Measurements from ENCODE around the gene TMEM233. TPM values are rescaled to one million over a fixed set of nuclear protein-coding genes. Genes with fewer than 3 reads are reported as not detected.

Gene TMEM233
- total RNA-seq, 4 donors from 2014 or later: 0.38 TPM; not detected in 3

GRCh38 chr12:119683413-119683812 lies 89.8 kb downstream of the TMEM233 start:
- Histone ChIP-seq H3K4me1 (peaks cover 10 to 78% (median 16%) of the 10 kb centered on the region in 4 donors), H3K27me3 (no peaks in the 10 kb centered on the region), H3K36me3 (peaks cover 0 to 26% (median 7%) of the 10 kb centered on the region in 3 donors), H3K27ac (peak overlapping the region; percentile 61 to 82 (median 76)), H3K9me3 (no peaks in the 10 kb centered on the region), H3K4me3 (no peak overlapping the region)
- TF ChIP-seq POLR2A (IDR thresholded peaks at IDR 0.05): no peak
- TF ChIP-seq CTCF (IDR thresholded peaks at IDR 0.05): no peak
- DNase-seq: no peak

- DNase-seq: no peak
- peak overlapping the region in 3 of 4 donors; percentile 74 to 82 (median 78) for H3K27ac ChIP-seq
- no peak overlapping the region for H3K4me3 ChIP-seq
- TF ChIP-seq POLR2A (IDR thresholded peaks at IDR 0.05) (no peak), CTCF (IDR thresholded peaks at IDR 0.05) (no peak)
- H3K27me3 ChIP-seq: no peaks in the 10 kb centered on the region
- no peaks in the 10 kb centered on the region for H3K9me3 ChIP-seq
- H3K36me3 ChIP-seq: peaks cover 0 to 22% (median 4%) of the 10 kb centered on the region in 3 donors
- peaks cover 10 to 77% (median 16%) of the 10 kb centered on the region in 4 donors for H3K4me1 ChIP-seq
These were observed 90.2 kb downstream of the TMEM233 start for GRCh38 chr12:119683816-119684215.

GRCh38 chr12:119684711-119685369 lies 91.3 kb downstream of the TMEM233 start:
- Histone ChIP-seq H3K9me3 (no peaks in the 10 kb centered on the region), H3K27ac (peak overlapping the region in 3 of 4 donors; percentile 41 to 82 (median 78)), H3K4me1 (peaks cover 10 to 67% (median 14%) of the 10 kb centered on the region in 4 donors), H3K27me3 (no peaks in the 10 kb centered on the region), H3K4me3 (peak overlapping the region in 1 of 4 donors; percentile 6), H3K36me3 (peaks cover 0 to 12% (median 0%) of the 10 kb centered on the region in 3 donors)
- no peak for DNase-seq
- TF ChIP-seq CTCF (IDR thresholded peaks at IDR 0.05) (no peak), POLR2A (IDR thresholded peaks at IDR 0.05) (no peak)

- peaks cover 10 to 61% (median 12%) of the 10 kb centered on the region in 4 donors for H3K4me1 ChIP-seq
- TF ChIP-seq CTCF (IDR thresholded peaks at IDR 0.05): no peak
- TF ChIP-seq POLR2A (IDR thresholded peaks at IDR 0.05): no peak
- peaks cover 0 to 6% (median 0%) of the 10 kb centered on the region in 3 donors for H3K36me3 ChIP-seq
- DNase-seq: no peak
- no peaks in the 10 kb centered on the region for H3K27me3 ChIP-seq
- no peak overlapping the region for H3K4me3 ChIP-seq
- peak overlapping the region in 2 of 4 donors; percentile 78 to 82 for H3K27ac ChIP-seq
- H3K9me3 ChIP-seq: no peaks in the 10 kb centered on the region
These were observed 91.8 kb downstream of the TMEM233 start for GRCh38 chr12:119685375-119685774.

GRCh38 chr12:119686355-119686754 lies 92.8 kb downstream of the TMEM233 start:
- Histone ChIP-seq H3K36me3 (no peaks in the 10 kb centered on the region), H3K4me3 (no peak overlapping the region), H3K4me1 (peaks cover 8 to 55% (median 12%) of the 10 kb centered on the region in 4 donors), H3K9me3 (no peaks in the 10 kb centered on the region), H3K27ac (peak overlapping the region in 3 of 4 donors; percentile 12 to 82 (median 78)), H3K27me3 (no peaks in the 10 kb centered on the region)
- TF ChIP-seq POLR2A (IDR thresholded peaks at IDR 0.05) (no peak), CTCF (IDR thresholded peaks at IDR 0.05) (no peak)
- DNase-seq: peak in 1 of 3 donors; percentile 54

Measured in Peyer's patch (tissue), 4 donors.